ENCODE results near the gene CTDSP1. TPM values are rescaled to one million over a fixed set of nuclear protein-coding genes. Genes with fewer than 3 reads are reported as not detected.

CTDSP1 gene
- total RNA-seq (124 and 142 TPM in 2 replicates), polyA plus RNA-seq (48.4 and 53.1 TPM in 2 replicates)

GRCh38 chr2:218399391-218400166, at the start of gene CTDSP1:
Gene CTDSP1 (plus strand): TSS chr2:218399868. CDS start chr2:218400091, 223 bp downstream.
- H3K27me3 ChIP-seq: no peaks in the 10 kb centered on the region
- TF ChIP-seq EZH2phosphoT487 (IDR thresholded peaks at IDR 0.05; ENCODE audit: low read depth, severe bottlenecking, unreplicated experiment): no peak
- no peak for TF ChIP-seq EZH2 (IDR thresholded peaks at IDR 0.05; ENCODE audit: borderline replicate concordance)
- TF ChIP-seq CTCF (IDR thresholded peaks at IDR 0.05; ENCODE audit: poor library complexity): no peak
- peak within 1 kb of the TSS; percentile 90 for H3K4me3 ChIP-seq
- H3K4me1 ChIP-seq (ENCODE audit: insufficient read depth): peaks cover 33% of the 10 kb centered on the region
- H3K9me2 ChIP-seq (replicated peaks; ENCODE audit: insufficient read depth): no peaks in the 10 kb centered on the region
- H3K36me3 ChIP-seq (replicated peaks; ENCODE audit: insufficient read depth, low read depth): no peaks in the 10 kb centered on the region
- H2AFZ ChIP-seq: peak within 1 kb of the TSS; percentile 41
- 2% methylated on average over 43 of the region's 78 CpGs for WGBS (ENCODE audit: low lambda C conversion rate, missing lambda C conversion rate)
- H3K9me3 ChIP-seq (ENCODE audit: low read depth): no peaks in the 10 kb centered on the region
- H3K27ac ChIP-seq: peak within 1 kb of the TSS; percentile 100
- H4K20me1 ChIP-seq (ENCODE audit: insufficient read depth, poor library complexity, severe bottlenecking): peaks cover 9% of the 10 kb centered on the region
- H3K79me2 ChIP-seq: peaks cover 46% of the 10 kb centered on the region
- DNase-seq (ENCODE audit: low spot score): peak; percentile 98
- peak within 1 kb of the TSS; percentile 96 for H3K4me2 ChIP-seq

DNA sequence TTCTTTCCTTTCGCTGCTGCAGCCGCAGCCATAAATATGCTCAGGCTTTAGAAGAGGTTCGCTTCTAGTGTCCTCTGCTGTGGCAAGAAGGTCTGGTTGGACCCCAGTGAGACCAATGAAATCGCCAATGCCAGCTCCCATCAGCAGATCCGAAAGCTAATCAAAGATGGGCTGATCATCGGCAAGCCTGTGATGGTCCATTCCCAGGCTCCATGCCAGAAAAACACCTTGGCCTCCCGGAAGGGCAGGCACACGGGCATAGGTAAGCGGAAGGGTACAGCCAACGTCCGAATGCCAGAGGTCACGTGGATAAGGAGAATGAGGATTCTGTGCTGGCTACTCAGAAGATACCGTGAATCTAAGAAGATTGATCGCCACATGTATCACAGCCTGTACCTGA, 45.6 kb upstream of the CTDSP1 start:
- Histone ChIP-seq H3K27me3 (no peaks in the 10 kb centered on the region), H3K27ac (no peak overlapping the region), H3K36me3 (replicated peaks; ENCODE audit: insufficient read depth, low read depth) (no peaks in the 10 kb centered on the region), H3K9me2 (replicated peaks; ENCODE audit: insufficient read depth) (no peaks in the 10 kb centered on the region), H3K4me3 (no peak overlapping the region), H3K79me2 (no peaks in the 10 kb centered on the region), H3K4me1 (ENCODE audit: insufficient read depth) (peaks cover 8% of the 10 kb centered on the region), H3K4me2 (no peak overlapping the region), H3K9me3 (ENCODE audit: low read depth) (no peaks in the 10 kb centered on the region), H2AFZ (no peak overlapping the region), H4K20me1 (ENCODE audit: insufficient read depth, poor library complexity, severe bottlenecking) (no peaks in the 10 kb centered on the region)
- no peak for DNase-seq (ENCODE audit: low spot score)
- TF ChIP-seq CTCF (IDR thresholded peaks at IDR 0.05; ENCODE audit: poor library complexity) (no peak), EZH2 (IDR thresholded peaks at IDR 0.05; ENCODE audit: borderline replicate concordance) (no peak), EZH2phosphoT487 (IDR thresholded peaks at IDR 0.05; ENCODE audit: low read depth, severe bottlenecking, unreplicated experiment) (no peak)
- WGBS (ENCODE audit: low lambda C conversion rate, missing lambda C conversion rate): 96% methylated on average over 14 of the region's 14 CpGs

DNA sequence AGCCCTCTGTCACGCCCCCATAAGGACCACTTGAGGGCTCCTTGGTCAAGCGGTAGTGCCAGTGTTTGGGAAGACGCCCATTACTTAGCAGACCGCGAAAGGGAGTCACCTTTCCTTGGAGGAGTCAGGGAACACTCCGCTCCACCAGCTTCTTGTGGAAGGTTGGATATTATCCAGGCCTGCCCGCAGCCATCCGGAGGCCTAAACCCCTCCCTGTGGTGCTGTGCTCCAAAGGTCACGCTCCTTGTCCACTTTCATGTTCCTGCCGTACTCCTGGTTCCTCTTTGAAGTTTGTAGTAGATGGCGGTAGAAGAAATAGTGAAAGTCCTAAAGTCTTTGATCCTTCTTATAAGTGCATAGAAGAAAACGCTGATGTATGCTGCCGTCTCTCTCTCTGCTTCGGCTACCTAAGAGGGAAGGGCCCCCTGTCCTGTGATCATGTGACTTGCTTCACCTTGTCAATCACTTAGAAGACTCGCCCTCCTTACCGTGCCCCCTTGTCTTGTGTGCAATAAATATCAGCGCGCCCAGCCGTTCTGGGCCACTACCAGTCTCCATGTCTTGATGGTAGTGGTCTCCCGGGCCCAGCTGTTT, 44.7 kb upstream of the CTDSP1 start:
- Histone ChIP-seq H4K20me1 (ENCODE audit: insufficient read depth, poor library complexity, severe bottlenecking) (no peaks in the 10 kb centered on the region), H2AFZ (peak overlapping the region; percentile 17), H3K9me2 (replicated peaks; ENCODE audit: insufficient read depth) (no peaks in the 10 kb centered on the region), H3K4me3 (no peak overlapping the region), H3K79me2 (no peaks in the 10 kb centered on the region), H3K9me3 (ENCODE audit: low read depth) (no peaks in the 10 kb centered on the region), H3K36me3 (replicated peaks; ENCODE audit: insufficient read depth, low read depth) (no peaks in the 10 kb centered on the region), H3K4me1 (ENCODE audit: insufficient read depth) (peaks cover 11% of the 10 kb centered on the region), H3K4me2 (peak overlapping the region; percentile 34), H3K27me3 (no peaks in the 10 kb centered on the region), H3K27ac (peak overlapping the region; percentile 42)
- no peak for TF ChIP-seq EZH2 (IDR thresholded peaks at IDR 0.05; ENCODE audit: borderline replicate concordance)
- TF ChIP-seq CTCF (IDR thresholded peaks at IDR 0.05; ENCODE audit: poor library complexity): no peak
- no peak for DNase-seq (ENCODE audit: low spot score)
- 50% methylated on average over 20 of the region's 20 CpGs for WGBS (ENCODE audit: low lambda C conversion rate, missing lambda C conversion rate)

All from hepatocyte (in vitro differentiated cells).